GM10266 (cell line): ENCODE data around the gene NDN.

ENCODE experiments used
- DNase-seq: peaks from one replicate; pipeline ENCODE4 v3.0.0; 2012; ENCODE audit errors: extremely low spot score
- CTCF ChIP-seq: IDR thresholded peaks from 2 replicates; pipeline ENCODE4 v1.5.1; 2012; ENCODE audit warnings: mild to moderate bottlenecking, low read depth; ENCODE audit not compliant: control insufficient read depth, insufficient read depth; ENCODE audit errors: missing control alignments

NDN gene

DNA sequence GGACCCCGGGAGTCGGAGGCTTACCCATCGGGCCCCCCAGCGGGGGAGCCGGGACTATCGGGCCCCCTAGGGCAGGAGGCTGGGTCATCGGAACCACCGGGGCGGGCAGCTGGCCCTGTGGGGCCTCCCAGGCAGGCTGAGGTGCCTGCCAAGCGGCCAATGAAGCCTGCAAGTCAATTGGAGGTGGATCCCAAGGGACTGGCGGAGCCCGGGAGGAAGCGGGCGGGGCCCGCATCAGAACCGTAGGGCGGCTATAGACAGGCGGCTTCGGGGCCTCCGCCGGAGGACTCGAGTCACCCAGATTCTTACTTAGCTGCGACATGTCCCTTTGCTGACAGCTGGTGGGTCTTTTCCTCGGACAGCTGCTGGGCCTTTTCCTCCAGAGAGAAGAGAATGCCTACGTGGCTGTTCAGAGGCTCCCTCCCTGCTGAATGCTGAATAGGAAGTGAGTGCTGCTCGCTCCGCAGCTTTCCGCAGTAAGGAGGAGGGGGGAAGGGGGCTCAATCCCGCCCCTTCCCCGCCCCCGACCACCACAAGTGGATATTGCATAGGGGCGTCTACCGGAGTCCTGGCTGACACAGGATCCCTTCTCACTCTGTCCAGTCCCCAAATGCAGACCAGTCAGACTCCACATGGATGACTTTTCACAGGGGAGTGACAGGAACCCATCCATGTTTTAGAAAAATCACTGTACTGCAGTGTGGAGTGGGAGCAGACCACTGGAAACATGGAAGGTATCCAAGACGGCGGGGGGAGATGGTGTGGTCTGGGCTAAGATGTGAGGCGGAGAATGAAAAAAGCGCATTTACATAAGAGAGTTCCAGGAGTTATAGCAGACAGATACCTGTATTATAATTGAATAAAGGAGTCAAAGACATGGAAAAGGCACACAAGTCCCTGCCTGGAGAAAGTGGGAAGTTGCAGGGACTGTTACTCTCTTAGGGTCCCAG is 39.4 kb downstream of the NDN start, which contains the start of gene MAGEL2:
MAGEL2 (minus strand) TSS at position 447 of the 950 bp plus-strand sequence; CDS start at position 322, 125 bp downstream.
- no peak for DNase-seq
- no peak for TF ChIP-seq CTCF

GRCh38 chr15:23647001-23647295 is 40.2 kb downstream of the NDN start:
- no peak for TF ChIP-seq CTCF
- DNase-seq, result no peak

DNA sequence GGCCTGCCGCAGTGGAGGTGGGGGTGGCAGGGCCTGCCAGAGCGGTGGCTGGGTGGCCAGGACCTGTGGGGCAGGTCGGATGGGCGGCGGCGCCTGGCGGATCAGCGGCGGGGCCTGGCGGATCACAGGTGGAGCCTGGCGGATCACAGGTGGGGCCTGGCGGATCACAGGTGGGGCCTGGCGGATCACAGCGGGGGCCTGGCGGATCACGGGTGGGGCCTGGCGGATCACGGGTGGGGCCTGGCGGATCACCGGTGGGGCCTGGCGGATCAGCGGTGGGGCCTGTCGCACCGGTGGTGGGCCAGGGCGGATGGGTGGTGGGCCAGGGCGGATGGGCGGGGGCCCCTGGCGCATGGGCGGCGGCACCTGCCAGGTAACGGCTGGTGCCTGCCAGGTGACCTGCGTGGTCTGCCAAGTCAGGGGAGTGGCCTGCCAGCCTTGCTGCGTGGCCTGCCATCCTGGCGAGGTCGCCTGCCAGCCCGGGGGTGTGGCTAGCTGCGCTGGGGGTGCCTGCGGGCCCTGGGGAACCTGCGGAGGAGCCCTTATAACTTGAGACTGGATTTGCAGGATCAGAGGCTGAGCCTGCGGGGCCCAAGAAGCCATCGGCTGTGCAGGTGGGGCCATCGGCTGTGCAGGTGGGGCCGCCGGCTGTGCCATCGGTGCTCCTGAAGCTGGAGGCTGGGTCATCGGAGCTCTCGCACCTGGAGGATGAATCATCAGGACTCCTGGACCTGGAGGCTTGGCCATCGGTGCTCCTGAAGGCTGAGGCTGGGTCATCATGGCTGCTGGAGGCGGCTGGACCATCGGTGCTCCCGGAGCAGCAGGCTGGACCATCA is 40.7 kb downstream of the NDN start:
- no peak for DNase-seq
- TF ChIP-seq CTCF, result no peak

- no peak for TF ChIP-seq CTCF
- no peak for DNase-seq
These were observed 41.5 kb downstream of the NDN start for GRCh38 chr15:23645371-23646164.

DNA sequence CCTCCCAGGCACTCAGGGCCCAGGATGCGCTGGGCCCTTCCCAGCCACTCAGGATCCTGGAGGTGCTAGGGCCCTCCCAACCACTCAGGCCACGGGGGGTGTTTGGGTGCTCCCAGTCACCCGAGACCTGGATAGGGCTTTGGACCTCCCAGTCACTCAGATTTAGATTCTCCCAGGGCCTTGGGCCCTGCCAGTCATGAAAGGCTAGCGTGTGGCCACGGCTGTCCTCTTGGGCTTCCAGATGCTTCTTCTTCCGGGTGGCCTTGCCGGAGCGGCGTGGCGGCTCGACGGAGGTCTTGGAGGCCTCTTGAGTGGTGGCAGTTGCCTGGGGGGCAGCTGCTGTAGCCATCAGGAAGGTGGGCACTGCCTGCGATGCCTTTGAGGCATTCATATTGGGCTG is 42.3 kb downstream of the NDN start:
- DNase-seq, result no peak
- no peak for TF ChIP-seq CTCF

DNA sequence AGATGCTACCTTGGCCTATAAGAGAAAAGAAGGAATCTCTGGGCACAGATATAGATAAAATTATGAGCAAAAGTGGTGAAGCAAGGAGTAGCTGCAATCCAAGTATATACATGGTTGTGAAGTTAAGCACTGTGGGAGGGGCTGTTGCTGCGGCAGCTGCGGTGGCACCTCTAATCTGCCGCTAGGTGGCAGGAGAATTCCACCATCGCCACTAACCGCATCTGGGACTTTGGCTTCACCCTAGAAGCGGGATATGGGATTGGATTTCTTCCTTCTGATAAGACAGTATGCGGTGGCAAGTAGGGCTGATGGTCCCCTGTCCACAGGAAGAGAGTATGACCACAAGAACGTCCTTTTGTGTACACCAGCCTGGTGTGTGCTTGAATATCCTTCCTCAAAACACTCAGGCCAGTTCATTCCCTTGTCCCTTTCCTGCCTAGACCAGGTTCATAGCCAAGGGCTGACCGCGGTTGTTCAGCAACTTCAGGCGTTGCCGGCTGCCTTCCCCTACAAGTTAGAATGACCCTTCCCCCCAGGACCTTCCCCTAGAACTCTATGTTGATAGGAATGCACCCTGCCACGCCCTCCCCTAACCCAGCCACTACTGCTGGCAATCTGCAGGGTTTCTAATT is 44.6 kb downstream of the NDN start:
- TF ChIP-seq CTCF, result peak; percentile 64
- DNase-seq, result peak; percentile 45
